Activated B cell treated with CpG ODN at 0.5 μM for 24 hours (primary cell): ENCODE results near the gene RASGRP2. TPM values are rescaled to one million over a fixed set of nuclear protein-coding genes. Genes with fewer than 3 reads are reported as not detected.

ENCODE experiments used
- ATAC-seq: fragments of 200-7000 bp; cut with Tn5 transposase; one replicate; pipeline ENCODE4 v1.10.0; 2021; ENCODE audit warnings: low read depth, mild to moderate bottlenecking, moderate library complexity
- CTCF ChIA-PET: fragments of 350-600 bp; sonication (Branson Sonifier 250); formaldehyde crosslinking; loops from one replicate; lab custom pipeline; 2021; ENCODE audit warnings: antibody characterized with exemption; lab: Charles Lee
- POLR2A ChIA-PET: fragments of 350-600 bp; sonication (Branson Sonifier 250); formaldehyde crosslinking; loops from one replicate; lab custom pipeline; 2021; ENCODE audit warnings: antibody characterized with exemption; lab: Charles Lee
- DNase-seq: peaks from one replicate; pipeline ENCODE4 v3.0.0; 2022
- H3K27ac Mint-ChIP-seq: one replicate; pipeline ENCODE4 v1.8.0; 2020; ENCODE audit warnings: mixed read lengths
- H3K27me3 Mint-ChIP-seq: one replicate; pipeline ENCODE4 v1.8.0; 2021; ENCODE audit warnings: mixed read lengths
- H3K36me3 Mint-ChIP-seq: one replicate; pipeline ENCODE4 v1.8.0; 2021; ENCODE audit warnings: low read depth, mixed read lengths
- H3K4me1 Mint-ChIP-seq: one replicate; pipeline ENCODE4 v1.8.0; 2021; ENCODE audit warnings: mixed read lengths
- H3K4me3 Mint-ChIP-seq: one replicate; pipeline ENCODE4 v1.8.0; 2020; ENCODE audit warnings: mild to moderate bottlenecking, mixed read lengths
- H3K9me3 Mint-ChIP-seq: one replicate; pipeline ENCODE4 v1.8.0; 2020; ENCODE audit warnings: mixed read lengths
- intact Hi-C: fragments of 100-400 bp; cut with micrococcal nuclease; formaldehyde crosslinking; loops from one replicate; pipeline ENCODE4 v1.15.1; 2024
- total RNA-seq: library from RNA; stranded (reverse); gene quantifications from 2 replicates; pipeline ENCODE4 v1.2.3, GENCODE V29; 2022
- TF ChIP-seq, protein P1 (sequence below): fragments of 200-600 bp; IDR thresholded peaks from one replicate; pipeline ENCODE4 v1.8.0; 2022; ENCODE audit warnings: antibody characterized with exemption, mild to moderate bottlenecking

The RASGRP2 gene
- total RNA-seq, 1 donor from 2014 or later = 177 TPM

DNA sequence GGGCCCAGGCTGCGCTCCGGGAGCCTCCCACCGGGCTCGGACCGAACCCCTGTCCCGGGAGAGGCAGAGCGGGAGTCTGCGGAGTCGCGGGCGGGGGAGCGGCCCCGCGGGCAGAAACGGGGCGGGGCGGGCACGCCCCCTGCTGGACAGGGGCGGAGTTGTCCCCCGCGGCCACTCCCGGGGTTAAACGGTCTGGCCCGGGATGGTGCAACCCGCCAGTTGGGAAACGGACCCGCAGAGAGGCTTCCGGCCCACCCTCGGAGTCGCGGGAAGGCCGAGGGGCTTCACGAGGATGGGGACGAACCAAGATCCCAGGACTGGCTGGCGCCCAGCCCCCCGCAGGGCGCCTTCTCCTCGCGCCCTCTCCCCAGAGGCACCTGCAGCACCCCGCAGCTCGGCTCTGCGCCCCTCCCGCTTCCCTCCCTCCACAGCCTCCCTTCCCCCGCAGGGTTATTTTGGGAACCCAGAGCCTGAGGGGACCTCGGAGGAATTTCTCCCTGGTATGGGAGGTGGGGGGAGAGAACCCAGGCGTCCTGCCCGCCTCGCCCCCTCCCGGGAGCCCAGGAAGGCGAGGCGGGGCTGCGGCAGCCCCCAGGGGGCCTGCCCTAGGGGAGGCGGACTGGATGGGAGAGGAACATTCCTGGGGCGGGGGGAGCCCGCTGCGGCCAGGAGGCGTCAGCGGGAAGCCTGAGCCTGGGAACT is 902 bp downstream of the RASGRP2 start:
- intact Hi-C loops = loop anchor here (1.0 to 5.0 kb wide), 11 partner anchors 20 to 426 kb away; partner anchors contain the start of genes MAP4K2, NRXN2, PRDX5 and TRMT112
- POLR2A ChIA-PET = interaction anchor here (0.6 to 10.2 kb wide), 21 partner anchors 9 to 743 kb away, joined by 3 to 197 read pairs (median 6); partner anchors contain the start of genes EHD1, MAP4K2, MEN1 and PRDX5
- ATAC-seq (peak; percentile 12), DNase-seq (peak; percentile 89)
- peaks cover 38% of the 10 kb centered on the region for H3K36me3 Mint-ChIP-seq
- CTCF ChIA-PET = interaction anchor here (0.6 to 5.8 kb wide), 12 partner anchors 18 to 383 kb away, joined by 3 to 49 read pairs (median 6); partner anchors contain the start of gene CDC42BPG
- H3K27me3 Mint-ChIP-seq = no peaks in the 10 kb centered on the region
- TF ChIP-seq, protein P1, sequence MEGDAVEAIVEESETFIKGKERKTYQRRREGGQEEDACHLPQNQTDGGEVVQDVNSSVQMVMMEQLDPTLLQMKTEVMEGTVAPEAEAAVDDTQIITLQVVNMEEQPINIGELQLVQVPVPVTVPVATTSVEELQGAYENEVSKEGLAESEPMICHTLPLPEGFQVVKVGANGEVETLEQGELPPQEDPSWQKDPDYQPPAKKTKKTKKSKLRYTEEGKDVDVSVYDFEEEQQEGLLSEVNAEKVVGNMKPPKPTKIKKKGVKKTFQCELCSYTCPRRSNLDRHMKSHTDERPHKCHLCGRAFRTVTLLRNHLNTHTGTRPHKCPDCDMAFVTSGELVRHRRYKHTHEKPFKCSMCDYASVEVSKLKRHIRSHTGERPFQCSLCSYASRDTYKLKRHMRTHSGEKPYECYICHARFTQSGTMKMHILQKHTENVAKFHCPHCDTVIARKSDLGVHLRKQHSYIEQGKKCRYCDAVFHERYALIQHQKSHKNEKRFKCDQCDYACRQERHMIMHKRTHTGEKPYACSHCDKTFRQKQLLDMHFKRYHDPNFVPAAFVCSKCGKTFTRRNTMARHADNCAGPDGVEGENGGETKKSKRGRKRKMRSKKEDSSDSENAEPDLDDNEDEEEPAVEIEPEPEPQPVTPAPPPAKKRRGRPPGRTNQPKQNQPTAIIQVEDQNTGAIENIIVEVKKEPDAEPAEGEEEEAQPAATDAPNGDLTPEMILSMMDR = peak; percentile 85
- no peak overlapping the region for H3K27ac Mint-ChIP-seq
- H3K4me3 Mint-ChIP-seq = peak overlapping the region; percentile 96
- H3K9me3 Mint-ChIP-seq = no peaks in the 10 kb centered on the region
- H3K4me1 Mint-ChIP-seq = peaks cover 43% of the 10 kb centered on the region

- Mint-ChIP-seq H3K27ac (peak overlapping the region; percentile 69), H3K36me3 (peaks cover 44% of the 10 kb centered on the region), H3K27me3 (no peaks in the 10 kb centered on the region), H3K9me3 (no peaks in the 10 kb centered on the region), H3K4me1 (peaks cover 41% of the 10 kb centered on the region), H3K4me3 (peak overlapping the region; percentile 79)
- no peak for ATAC-seq
- ChIA-PET POLR2A (interaction anchor here (0.5 to 10.2 kb wide), 16 partner anchors 9 to 742 kb away, joined by 3 to 197 read pairs (median 6); partner anchors contain the start of genes MAP4K2, NRXN2, PYGM and SF1), CTCF (interaction anchor here (0.6 to 5.8 kb wide), 16 partner anchors 21 to 387 kb away, joined by 3 to 49 read pairs (median 4); partner anchors contain the start of gene CDC42BPG)
- TF ChIP-seq, protein P1 = no peak
- intact Hi-C loops = loop anchor here (1.0 to 5.0 kb wide), 5 partner anchors 109 to 425 kb away; partner anchors contain the start of genes PRDX5 and TRMT112
- peak; percentile 47 for DNase-seq
Observed at GRCh38 chr11:64742087-64742888, 1.7 kb downstream of the RASGRP2 start.

- ChIA-PET POLR2A (interaction anchor here (1.0 to 10.2 kb wide), 8 partner anchors 8 to 109 kb away, joined by 3 to 197 read pairs (median 42); partner anchors contain the start of genes MAP4K2, PYGM and SF1), CTCF (interaction anchor here (0.7 to 5.8 kb wide), 11 partner anchors 22 to 387 kb away, joined by 3 to 49 read pairs (median 5); partner anchors contain the start of gene CDC42BPG)
- H3K27me3 Mint-ChIP-seq = no peaks in the 10 kb centered on the region
- peaks cover 51% of the 10 kb centered on the region for H3K36me3 Mint-ChIP-seq
- ATAC-seq (no peak), DNase-seq (no peak)
- H3K4me3 Mint-ChIP-seq = peak overlapping the region; percentile 79
- TF ChIP-seq, protein P1 = no peak
- peak overlapping the region; percentile 69 for H3K27ac Mint-ChIP-seq
- intact Hi-C loops = loop anchor here (1.0 to 5.0 kb wide), 5 partner anchors 109 to 424 kb away; partner anchors contain the start of genes PRDX5 and TRMT112
- H3K4me1 Mint-ChIP-seq = peaks cover 37% of the 10 kb centered on the region
- no peaks in the 10 kb centered on the region for H3K9me3 Mint-ChIP-seq
Observed at GRCh38 chr11:64741375-64742086, 2.4 kb downstream of the RASGRP2 start.

GRCh38 chr11:64739871-64740270 is 4.1 kb downstream of the RASGRP2 start:
- ChIA-PET CTCF (interaction anchor here (5.8 kb wide), 1 partner anchor 51 kb away, joined by 49 read pairs; no protein-coding TSS in a partner anchor), POLR2A (interaction anchor here (0.5 to 1.4 kb wide), 5 partner anchors 10 to 111 kb away, joined by 3 to 5 read pairs (median 4); partner anchors contain the start of gene SF1)
- Mint-ChIP-seq H3K27ac (peak overlapping the region; percentile 24), H3K9me3 (no peaks in the 10 kb centered on the region), H3K36me3 (peaks cover 67% of the 10 kb centered on the region), H3K4me3 (no peak overlapping the region), H3K27me3 (no peaks in the 10 kb centered on the region), H3K4me1 (peaks cover 35% of the 10 kb centered on the region)
- DNase-seq (no peak), ATAC-seq (no peak)
- TF ChIP-seq, protein P1 = no peak
- intact Hi-C loops = loop anchor here (5.0 kb wide), 1 partner anchor 423 kb away; the partner anchor contains the start of genes PRDX5 and TRMT112
